GM18505 (cell line): ENCODE measurements around the gene FOXA3.
A peak's percentile ranks its signal among the peaks of the same experiment; 100 is the strongest.

Experiments
- ATAC-seq: cut with Tn5 transposase; IDR thresholded peaks from one replicate; pipeline ENCODE4 v1.9.1; 2021; ENCODE audit not compliant: unreplicated experiment
- POLR2A ChIP-seq: IDR thresholded peaks from 4 replicates; pipeline ENCODE4 v1.6.1; 2011; ENCODE audit warnings: borderline replicate concordance; ENCODE audit not compliant: insufficient read depth, insufficient read length; ENCODE audit errors: extremely low read depth

FOXA3 gene

DNA sequence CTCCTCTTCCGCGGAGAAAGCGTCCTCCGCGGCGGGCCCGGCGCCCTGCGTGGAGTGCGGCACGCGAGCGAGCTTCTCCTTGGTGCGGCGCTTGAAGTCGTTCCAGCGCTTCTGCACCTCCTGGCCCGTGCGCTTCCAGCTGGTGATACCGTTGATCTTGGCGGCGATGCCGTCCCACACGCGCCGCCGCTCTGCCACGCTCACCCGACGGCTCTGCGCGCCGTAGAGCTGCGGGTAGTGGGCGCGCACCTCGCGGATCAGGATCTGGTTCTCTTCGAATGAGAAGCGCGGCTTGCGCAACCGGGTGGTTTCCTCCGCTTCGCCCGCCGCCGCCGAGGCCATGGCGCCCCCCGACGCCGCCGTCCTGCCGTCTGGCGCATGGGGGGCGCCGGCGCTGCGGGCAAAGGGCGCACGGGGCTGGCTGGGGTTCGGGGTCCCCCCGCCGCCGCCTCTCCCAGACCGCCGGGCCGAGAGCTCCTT is 37.3 kb downstream of the FOXA3 start:
- no peak for TF ChIP-seq POLR2A
- no peak for ATAC-seq

DNA sequence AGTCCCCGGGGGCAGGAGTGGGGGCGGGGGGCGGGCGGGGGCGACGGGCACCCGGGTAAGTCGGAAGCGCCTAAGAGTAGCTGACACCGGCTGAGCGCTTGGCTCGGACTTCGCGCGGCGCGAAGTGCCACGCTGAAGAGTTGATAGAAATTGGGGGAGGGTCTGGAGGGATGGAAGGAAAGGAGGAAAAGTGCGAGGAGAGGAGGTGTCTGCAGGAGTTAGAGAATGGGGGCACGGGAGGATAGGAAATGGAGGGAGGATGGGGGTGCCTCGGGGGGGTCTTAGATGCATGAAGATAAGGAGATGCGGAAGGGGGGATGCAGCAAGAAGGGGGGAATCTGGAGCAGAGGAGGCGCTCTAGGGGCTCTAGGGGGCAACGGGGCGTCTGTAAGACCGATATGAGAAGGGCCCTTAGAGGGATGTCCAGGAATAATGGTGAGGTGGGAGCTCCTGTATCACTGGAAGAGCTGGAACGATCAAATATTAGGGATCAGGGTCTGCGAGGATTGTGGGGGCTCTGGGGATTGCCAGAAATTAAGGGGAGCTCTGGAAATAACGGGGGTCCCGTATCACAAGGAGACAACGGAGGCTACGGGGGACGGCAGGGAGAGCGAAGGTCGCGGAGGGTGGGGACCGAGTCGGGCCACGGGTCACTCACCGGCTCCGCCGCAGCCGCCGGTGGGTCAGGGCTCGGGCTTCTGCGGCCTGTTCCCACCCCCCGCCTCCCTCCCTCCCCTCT is 38.0 kb downstream of the FOXA3 start, which contains the start of gene MYPOP:
Gene MYPOP, minus strand, starts transcription at position 702 of the 739 bp plus-strand sequence. CDS start 840 bp downstream, outside the sequence.
- TF ChIP-seq POLR2A = no peak
- no peak for ATAC-seq

DNA sequence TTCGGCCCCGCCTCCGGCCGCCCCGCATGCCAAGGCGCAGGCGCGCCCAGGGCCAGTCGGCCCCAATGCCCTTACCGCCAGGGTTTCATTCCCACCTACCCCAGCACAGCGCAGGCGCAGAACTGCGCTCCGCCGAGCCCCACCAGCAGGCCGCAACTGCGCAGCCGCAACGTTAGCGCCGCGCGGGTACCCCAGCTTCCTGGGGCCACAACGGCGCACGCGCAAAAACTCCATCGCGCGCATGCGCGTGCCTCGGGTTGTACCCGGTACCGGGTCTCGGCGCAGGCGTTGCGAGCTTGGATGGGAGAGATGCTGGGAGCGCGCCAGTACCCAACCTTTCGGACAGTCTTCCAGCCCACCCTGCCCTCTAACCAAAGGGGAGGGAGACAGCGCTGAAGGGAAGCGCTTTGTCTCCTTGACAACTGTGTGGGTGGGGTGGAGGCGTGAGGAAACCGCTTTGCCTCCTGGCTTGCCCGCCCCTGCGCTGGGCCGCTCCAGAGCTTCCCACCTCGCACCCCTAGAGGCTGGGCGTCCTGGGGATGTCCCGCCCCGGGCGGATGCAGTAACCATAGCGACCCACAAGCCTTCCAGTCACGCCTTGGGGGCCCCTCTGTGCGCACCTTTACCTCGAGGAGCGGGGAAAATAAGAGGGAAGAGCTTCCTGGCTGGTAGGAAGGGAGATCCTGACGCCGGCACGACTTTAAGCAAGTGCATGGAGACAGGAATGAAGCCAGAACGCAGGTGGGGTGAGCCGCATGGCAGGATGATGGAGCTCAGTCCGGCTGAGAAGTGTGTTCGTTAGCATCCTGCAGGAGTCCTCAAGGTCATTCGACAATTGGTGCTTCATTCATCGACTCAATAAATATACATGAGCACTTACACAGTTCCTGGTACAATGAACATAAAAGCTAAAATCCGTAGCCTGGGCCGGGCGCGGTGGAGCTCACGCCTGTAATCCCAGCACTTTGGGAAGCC is 38.8 kb downstream of the FOXA3 start:
- TF ChIP-seq POLR2A = peak; percentile 89
- ATAC-seq = peak; percentile 84

DNA sequence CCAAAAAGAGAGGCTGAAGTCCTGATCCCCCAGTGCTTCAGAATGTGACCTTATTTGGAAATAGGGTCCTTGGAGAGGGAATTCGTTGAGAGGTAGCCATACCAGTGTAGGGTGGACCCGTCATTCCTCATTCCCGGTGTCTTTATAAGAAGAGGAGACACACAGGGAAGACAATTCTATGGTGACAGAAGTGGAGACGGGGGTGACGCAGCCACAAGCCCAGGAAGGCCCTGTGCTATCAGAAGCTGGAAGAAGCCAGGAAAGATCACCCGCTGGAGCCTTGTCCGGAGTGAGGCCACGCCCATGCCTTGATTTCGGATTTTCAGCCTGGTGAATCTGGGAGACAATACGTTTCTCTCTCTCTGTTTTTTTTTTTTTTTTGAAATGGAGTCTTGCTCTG is 40.9 kb downstream of the FOXA3 start:
- ATAC-seq = no peak

DNA sequence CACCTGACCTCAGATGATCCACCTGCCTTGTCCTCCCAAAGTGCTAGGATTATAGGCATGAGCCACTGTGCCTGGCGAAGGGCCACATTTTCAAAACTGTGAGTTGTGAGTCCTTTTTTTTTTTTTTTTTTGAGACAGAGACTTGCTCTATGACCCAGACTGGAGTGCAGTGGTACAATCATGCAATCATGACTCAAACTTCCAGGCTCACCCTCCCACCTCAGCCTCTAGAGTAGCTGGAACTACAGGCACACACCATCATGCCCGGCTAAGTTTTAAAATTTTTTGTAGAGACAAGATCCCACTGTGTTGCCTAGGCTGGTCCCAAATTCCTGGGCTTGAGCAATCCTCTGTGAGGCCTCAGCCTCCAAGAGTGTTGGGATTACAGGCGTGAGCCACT is 42.1 kb downstream of the FOXA3 start:
- ATAC-seq = no peak

More for the DNA sequence above, 40.9 kb downstream of the FOXA3 start:
- no peak for TF ChIP-seq POLR2A

DNA sequence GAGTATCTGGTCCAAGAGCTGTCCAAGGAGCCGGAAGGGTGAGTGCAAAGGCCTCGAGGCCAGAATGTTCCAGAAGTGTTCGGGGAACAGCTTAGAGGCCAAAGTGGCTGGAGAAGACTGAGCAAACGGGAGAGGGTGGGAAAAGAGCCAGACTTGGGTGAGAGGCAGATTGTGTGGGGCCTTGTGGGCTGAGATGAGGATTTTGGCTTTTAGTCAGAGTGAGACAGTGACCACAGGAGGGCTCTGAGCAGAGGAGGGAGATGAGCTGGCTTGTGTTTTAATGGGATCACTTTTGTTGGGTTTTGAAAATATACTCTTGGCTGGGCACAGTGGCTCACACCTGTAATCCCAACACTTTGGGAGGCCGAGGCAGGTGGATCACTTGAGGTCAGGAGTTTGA is 44.8 kb downstream of the FOXA3 start:
- no peak for ATAC-seq
- TF ChIP-seq POLR2A = no peak

More for the DNA sequence above, 42.1 kb downstream of the FOXA3 start:
- TF ChIP-seq POLR2A = no peak

DNA sequence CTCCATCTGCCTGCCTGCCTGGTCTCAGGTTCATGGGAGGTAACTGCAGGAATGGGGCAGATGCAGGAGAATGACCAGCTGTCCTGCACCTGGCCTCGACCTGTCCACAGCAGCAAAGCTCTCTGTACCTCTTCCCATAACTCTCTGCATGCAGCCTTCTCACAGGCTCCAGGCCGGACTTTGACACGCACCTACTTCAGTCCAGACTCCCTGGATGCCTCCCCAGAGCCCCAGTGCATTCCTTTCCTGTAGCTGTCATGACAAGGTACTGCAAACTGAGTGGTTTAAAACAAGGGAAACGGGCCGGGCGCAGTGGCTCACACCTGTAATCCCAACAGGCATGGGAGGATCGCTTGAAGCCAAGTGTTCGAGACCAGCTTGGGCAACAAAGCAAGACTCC is 47.2 kb downstream of the FOXA3 start:
- ATAC-seq = no peak
- no peak for TF ChIP-seq POLR2A

DNA sequence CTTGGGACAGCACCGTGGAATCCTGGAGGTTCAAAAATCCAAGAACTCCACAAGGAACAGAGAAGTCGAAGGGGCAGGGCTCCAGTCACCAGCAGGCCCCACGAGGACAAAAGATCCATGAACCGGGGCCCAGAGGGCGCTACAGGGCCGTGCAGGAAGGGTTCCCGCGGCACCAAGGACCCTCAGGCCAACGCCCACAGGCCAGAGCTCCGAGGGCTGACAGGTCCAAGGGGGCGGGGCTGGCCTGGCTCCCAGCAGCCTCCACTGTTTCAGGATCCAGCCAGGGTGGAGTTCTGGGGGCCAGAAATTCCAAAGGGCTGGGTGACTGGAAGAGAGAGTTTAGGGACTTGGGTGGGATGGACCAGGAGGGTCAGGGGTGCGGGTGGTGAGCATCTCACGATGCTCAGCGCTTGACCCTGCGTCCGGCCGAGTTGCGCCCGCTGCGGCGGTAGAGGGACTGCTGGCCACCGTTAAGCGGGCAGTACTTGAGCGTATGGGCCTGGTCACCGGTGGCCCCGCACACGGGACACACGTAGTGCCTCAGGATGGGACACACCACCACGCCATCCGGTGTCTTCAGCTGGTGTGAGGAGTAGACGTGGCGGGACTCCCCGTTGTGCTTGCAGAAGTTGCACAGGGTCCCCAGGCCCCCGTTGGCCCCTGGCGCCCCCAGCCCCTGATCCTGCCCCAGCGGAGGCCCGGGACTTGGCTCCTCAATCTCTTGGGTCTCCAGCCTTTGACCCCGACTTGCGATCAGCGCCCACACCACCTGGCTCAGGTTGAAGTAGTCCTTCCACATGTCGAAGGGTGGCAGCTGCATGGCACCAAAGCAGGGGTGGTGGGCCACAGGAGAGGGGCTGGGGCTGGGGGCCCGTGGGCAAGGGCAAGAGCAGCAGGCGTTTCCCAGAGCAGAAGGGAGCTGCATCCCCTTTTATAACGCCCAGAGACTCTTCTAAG is 50.0 kb downstream of the FOXA3 start, which contains the start of gene NANOS2:
Gene NANOS2, minus strand, starts transcription at position 905 of the 957 bp plus-strand sequence. Its CDS starts 85 bp downstream, at position 820.
- TF ChIP-seq POLR2A = no peak
- no peak for ATAC-seq

DNA sequence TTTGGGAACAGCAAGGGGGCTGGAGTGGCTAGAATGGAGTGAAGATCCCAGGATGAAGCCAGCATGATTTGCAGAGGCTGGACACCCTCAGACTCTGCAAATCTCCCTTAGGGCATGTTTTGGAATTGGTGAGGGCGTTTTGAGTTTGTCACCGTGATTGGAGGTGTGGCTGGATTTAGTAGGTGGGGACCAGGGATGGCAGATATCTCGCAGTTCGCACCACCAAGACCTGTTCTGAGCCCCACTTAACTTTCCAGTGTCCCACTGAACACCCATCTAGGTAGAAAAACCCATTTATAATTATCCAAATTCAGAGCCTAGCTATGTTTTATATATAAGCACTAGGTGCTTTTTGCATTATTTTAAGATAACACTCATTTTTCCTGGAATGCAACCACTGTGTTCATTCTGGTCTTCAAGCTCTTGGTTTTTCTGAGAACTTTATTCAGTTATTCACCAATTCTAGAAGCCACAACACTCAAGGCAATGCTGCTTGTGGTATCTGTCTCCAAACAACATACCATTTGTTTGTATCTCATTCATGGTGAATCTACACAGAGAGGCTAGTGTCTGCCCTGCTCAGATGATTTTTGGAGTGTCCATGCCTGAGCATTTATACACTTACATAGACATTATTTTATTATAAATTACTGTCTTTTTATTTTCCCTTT is 53.4 kb downstream of the FOXA3 start:
- no peak for ATAC-seq

DNA sequence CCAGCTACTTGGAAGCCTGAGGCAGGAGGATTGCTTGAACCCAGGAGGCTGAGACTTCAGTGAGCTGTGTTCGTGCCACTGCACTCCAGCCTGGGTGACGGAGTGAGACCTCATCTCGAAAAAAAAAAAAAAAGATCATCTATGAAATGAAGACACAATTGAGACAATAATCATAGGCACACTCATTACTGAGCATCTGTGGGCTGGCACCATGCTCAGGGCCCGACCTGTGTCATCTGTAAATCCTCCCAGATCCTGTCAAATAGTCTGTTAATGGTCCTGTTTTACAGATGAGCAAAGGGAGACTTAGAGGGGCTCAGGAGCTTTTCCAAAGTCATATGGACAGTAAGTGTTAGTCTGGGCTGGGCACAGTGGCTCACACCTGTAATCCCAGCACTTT is 54.6 kb downstream of the FOXA3 start:
- ATAC-seq = no peak
- no peak for TF ChIP-seq POLR2A

More for the DNA sequence above, 53.4 kb downstream of the FOXA3 start:
- TF ChIP-seq POLR2A = no peak

DNA sequence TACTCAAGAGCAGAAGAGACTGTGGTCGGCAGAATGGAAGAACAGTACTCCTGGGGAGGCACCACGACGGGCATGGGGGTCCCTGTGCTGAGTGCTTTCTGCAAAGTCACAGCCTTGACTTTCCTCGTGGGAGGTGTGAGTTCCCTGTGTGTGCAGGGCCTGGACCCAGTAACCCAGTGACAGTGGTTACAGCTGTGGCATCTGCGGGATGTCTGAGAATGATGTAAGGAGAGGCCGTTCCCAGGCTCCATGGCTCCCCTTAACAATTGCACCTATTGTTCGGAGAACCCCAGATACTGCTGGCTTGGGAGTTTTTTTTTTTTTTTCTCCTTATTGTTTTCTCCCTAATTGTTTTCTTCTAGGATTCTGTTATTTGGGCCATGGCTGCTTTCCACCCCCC is 55.6 kb downstream of the FOXA3 start:
- TF ChIP-seq POLR2A = no peak
- no peak for ATAC-seq

DNA sequence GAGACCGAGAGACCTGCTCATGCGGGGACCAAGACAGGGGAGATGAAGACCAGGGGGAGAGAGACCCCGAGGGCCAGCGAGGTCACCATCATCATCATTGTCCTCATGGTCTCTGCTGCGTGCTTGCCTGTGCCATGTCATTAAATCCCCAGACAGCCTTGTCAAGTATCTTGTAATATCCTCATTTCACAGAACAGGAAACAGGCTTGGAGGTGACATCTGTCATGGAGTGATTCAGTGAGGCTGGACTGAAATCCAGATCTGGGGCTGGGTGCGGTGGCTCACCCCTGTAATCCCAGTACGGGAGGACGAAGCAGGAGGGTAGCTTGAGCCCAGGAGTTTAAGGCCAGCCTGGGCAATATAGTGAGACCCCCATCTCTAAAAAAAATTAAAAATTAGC is 56.3 kb downstream of the FOXA3 start:
- no peak for TF ChIP-seq POLR2A
- ATAC-seq = no peak
